ENCODE measurements around the gene KAT8.

DNA sequence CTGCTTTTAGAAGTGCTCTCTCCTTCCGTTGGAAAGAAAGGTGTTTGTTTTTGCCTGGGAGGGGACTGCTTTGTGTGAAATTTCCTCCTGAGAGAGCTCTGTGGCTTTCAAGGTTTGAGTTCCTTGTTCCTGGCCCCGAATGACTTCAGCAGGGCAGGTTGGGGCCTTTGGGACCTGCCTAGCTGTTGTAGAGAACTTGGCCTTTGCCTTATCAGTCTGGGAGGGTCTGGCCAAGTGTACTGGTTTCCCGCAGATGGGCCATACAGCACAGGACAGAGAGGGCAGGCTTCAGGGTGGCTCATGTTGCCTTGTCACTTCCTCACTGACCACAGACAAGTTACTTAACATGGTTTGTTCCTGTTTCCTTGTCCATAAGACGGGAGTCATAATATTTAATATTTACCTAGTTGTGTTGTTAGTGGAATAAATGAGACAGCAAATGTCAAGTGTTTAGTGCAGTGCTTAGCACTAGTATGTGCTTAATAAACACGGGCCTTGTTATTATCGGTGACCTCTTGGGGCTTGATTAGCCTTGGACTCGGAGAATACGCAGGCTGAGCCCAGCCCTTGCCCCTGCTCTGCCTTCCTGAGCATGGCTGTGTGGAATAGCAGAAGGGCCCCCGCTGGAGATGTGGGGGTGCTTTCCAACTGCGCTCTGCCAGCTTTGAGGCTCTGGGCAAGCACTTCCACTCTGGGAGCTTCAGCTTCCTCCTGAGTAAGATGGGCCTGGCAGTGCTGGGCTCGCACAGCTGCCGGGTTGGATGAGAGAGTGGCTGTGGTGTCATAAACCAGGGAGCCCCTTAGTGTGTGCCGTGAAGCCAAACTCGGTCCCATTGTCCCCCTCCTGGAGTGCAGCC is 11.5 kb downstream of the KAT8 start:
- TF ChIP-seq SUZ12 (IDR thresholded peaks at IDR 0.05; ENCODE audit: extremely low read depth, insufficient read depth, insufficient read length) (no peak), YY1 (IDR thresholded peaks at IDR 0.05; ENCODE audit: insufficient read depth, insufficient read length) (no peak), ZNF274 (IDR thresholded peaks at IDR 0.05; ENCODE audit: low read depth, low read length) (no peak)

All from NT2/D1 (cell line).